Skeletal muscle tissue (tissue), 4 donors: ENCODE results near the gene OPTN. TPM values are rescaled to one million over a fixed set of nuclear protein-coding genes. Genes with fewer than 3 reads are reported as not detected.

Experiments
- H3K27ac ChIP-seq: one replicate; pipeline ENCODE4 v1.7.0; 2013; ENCODE audit warnings: mild to moderate bottlenecking, low read depth, low read length, inconsistent platforms
- H3K27me3 ChIP-seq, 3 donors: one replicate each; pipeline ENCODE4 v1.7.0; 2013; ENCODE audit warnings: low read length in 3 of 3; ENCODE audit not compliant: control insufficient read depth in 3 of 3, insufficient read depth in 3 of 3
- H3K36me3 ChIP-seq, 3 donors: one replicate each; pipeline ENCODE4 v1.7.0; 2013; ENCODE audit warnings: low read length in 3 of 3; ENCODE audit not compliant: control insufficient read depth in 3 of 3, insufficient read depth in 3 of 3
- H3K4me1 ChIP-seq, 3 donors: one replicate each; pipeline ENCODE4 v1.7.0; 2013; ENCODE audit warnings: low read length in 3 of 3, mild to moderate bottlenecking in 3 of 3; ENCODE audit not compliant: control insufficient read depth in 3 of 3, insufficient read depth in 3 of 3
- H3K4me3 ChIP-seq, 3 donors: one replicate each; pipeline ENCODE4 v1.7.0; 2013; ENCODE audit warnings: low read length in 3 of 3
- H3K9ac ChIP-seq, 3 donors: one replicate each; pipeline ENCODE4 v1.7.0; 2013; ENCODE audit warnings: low read length in 3 of 3, mild to moderate bottlenecking in 3 of 3, moderate library complexity in 2 of 3, low read depth in 1 of 3
- H3K9me3 ChIP-seq, 3 donors: one replicate each; pipeline ENCODE4 v1.7.0; 2013; ENCODE audit warnings: low read length in 3 of 3; ENCODE audit not compliant: control insufficient read depth in 3 of 3
- total RNA-seq: library from RNA; depleted of rRNA; stranded (reverse); fragments of >200 nt; gene quantifications from one replicate; pipeline ENCODE4 v1.2.3, GENCODE V29; 2014
- donor health status: Osteomylitis.

The OPTN gene
- total RNA-seq, 1 donor from 2014 or later: 13.0 TPM

DNA sequence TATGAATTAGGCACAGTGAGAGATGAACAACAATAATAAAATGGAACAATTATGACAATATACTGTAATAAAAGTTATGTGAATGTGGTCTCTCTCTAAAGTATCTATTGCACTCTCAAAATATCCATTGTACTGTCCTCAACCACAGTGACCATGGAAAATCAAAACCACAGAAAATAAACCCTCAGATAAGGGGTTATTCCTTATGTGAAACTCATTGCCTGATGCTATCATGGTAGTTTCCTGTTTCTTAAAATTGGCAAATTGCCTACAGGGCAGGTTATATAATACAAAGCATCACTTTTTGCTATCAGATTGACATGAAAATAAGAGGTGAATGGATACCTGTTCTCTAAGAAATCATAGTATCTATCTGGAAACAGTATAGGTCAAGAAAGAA lies 65.2 kb downstream of the OPTN start:
- peaks cover 4 to 13% (median 8%) of the 10 kb centered on the region in 3 donors for H3K4me1 ChIP-seq
- no peaks in the 10 kb centered on the region for H3K9me3 ChIP-seq
- H3K27ac ChIP-seq: no peak overlapping the region
- no peaks in the 10 kb centered on the region for H3K27me3 ChIP-seq
- H3K9ac ChIP-seq: no peak overlapping the region
- no peaks in the 10 kb centered on the region for H3K36me3 ChIP-seq
- no peak overlapping the region for H3K4me3 ChIP-seq

DNA sequence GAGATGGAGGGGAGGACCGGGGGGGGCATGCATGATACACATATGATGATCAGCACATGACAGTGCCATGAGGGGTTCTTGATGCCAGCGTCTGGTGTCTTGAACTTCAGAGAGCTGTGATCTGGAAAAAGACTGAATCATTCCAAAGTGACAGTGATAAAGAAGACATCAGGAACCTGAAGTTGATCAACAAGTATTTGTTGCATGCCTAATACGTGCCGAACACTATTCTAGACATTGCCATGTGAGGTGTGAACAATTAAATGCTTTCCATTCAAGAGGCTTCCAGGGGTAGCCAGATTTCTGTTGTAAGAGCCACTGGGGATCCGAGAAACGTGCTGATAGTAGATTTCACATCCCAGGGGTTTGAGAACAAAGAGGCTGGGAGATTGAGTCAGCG lies 67.6 kb downstream of the OPTN start:
- H3K27me3 ChIP-seq: no peaks in the 10 kb centered on the region
- no peak overlapping the region for H3K4me3 ChIP-seq
- no peak overlapping the region for H3K9ac ChIP-seq
- H3K36me3 ChIP-seq: no peaks in the 10 kb centered on the region
- H3K9me3 ChIP-seq: no peaks in the 10 kb centered on the region
- no peaks in the 10 kb centered on the region for H3K4me1 ChIP-seq
- H3K27ac ChIP-seq: no peak overlapping the region

DNA sequence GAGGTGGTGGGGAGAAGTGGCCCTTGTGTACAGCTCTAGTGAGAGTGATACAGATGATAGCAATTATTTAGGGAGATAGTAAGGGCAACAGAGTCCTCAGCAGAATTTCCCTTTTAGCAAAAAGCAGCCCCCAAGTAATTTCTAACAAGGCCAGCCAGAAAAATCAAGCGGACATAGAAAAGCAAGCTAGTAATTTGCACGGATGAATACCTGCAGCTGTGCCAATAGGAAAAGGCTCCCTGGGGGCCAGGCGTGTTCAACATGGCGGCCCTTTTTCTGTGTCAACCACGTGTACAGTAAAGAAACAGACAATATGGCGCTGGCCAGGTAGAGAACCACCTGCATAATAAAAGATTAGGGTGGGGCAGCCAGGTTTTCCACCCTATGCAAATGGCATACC lies 68.8 kb downstream of the OPTN start:
- Histone ChIP-seq H3K9me3 (no peaks in the 10 kb centered on the region), H3K27me3 (no peaks in the 10 kb centered on the region), H3K9ac (no peak overlapping the region), H3K36me3 (no peaks in the 10 kb centered on the region), H3K4me3 (no peak overlapping the region), H3K4me1 (no peaks in the 10 kb centered on the region), H3K27ac (no peak overlapping the region)

DNA sequence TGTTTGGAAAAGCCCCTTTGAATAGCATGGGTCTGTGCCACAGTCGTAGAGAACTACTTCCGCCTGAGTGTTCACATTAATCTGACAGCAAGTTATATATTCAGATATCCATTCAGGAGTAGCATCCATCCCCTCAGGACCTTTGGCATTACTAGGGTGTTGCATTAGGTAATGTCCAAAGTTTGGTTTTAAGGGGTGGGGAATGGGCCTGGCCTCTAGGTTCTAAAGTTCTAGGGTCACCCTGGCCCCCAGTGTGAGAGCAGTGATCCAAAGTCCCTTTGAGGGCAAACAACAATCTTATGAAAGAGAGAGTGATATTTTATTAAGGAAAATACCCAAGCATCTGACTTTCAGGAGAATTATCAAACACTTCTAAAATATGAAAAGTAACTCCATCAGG lies 73.7 kb downstream of the OPTN start:
- no peaks in the 10 kb centered on the region for H3K27me3 ChIP-seq
- no peaks in the 10 kb centered on the region for H3K9me3 ChIP-seq
- no peak overlapping the region for H3K9ac ChIP-seq
- no peaks in the 10 kb centered on the region for H3K4me1 ChIP-seq
- no peak overlapping the region for H3K27ac ChIP-seq
- no peaks in the 10 kb centered on the region for H3K36me3 ChIP-seq
- H3K4me3 ChIP-seq: no peak overlapping the region

DNA sequence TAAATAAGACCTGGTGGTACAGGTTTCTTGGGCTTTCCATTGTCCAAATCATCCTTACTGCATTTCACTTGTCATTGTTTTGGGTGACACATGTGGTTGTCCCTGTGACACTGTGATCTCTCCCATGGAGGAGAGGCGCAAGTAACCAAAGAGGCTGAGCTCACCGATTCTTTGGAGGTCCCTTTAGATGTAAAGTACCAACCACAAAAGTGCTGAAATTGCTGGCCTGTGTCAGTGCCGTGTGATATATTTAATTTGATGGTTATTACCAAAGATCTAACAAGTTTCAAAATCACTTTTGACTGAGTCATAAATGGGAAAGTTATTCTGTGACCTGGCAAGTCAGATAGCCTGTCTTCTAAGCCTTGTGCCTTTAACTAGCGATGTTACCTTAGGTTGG lies 80.8 kb downstream of the OPTN start:
- no peak overlapping the region for H3K4me3 ChIP-seq
- no peaks in the 10 kb centered on the region for H3K36me3 ChIP-seq
- no peak overlapping the region for H3K9ac ChIP-seq
- no peaks in the 10 kb centered on the region for H3K9me3 ChIP-seq
- H3K27me3 ChIP-seq: no peaks in the 10 kb centered on the region
- H3K4me1 ChIP-seq: peaks cover 9 to 11% (median 11%) of the 10 kb centered on the region in 3 donors
- no peak overlapping the region for H3K27ac ChIP-seq

DNA sequence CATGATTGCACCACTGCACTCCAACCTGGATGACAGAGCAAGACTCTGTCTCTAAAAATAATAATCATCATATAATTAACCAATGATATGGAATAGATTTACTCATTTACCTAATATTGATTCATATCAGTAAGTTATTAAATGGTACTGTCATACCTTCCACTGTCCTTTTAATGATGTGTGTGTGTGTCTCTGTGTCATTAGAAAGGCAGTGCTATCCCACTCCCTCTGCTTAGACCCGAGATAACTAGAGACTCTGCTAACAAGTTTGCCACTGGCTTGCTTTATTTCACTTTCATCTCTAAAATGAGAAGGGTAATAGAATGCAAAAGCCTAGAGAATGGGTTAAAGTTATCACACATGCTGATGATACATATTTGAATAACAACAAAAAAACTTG lies 82.5 kb downstream of the OPTN start:
- Histone ChIP-seq H3K4me1 (peaks cover 13 to 14% (median 13%) of the 10 kb centered on the region in 3 donors), H3K9ac (no peak overlapping the region), H3K4me3 (no peak overlapping the region), H3K27ac (no peak overlapping the region), H3K36me3 (no peaks in the 10 kb centered on the region), H3K9me3 (no peaks in the 10 kb centered on the region), H3K27me3 (no peaks in the 10 kb centered on the region)

DNA sequence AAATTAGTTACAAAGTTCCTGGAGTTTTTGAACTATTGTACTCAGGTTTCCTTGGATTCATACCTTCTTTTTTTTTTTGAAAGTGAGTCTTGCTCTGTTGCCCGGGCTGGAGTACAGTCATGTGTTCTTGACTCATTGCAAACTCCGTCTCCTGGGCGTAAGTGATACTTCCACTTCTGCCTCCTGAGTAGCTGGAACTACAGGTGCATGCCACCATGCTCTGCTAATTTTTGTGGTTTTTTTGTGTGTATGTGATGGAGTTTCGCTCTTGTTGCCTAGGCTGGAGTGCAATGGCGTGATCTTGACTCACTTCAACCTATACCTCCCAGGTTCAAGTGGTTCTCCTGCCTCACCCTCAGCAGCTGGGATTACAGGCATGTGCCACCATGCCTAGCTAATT lies 83.7 kb downstream of the OPTN start:
- no peak overlapping the region for H3K27ac ChIP-seq
- H3K36me3 ChIP-seq: no peaks in the 10 kb centered on the region
- peaks cover 13 to 14% (median 13%) of the 10 kb centered on the region in 3 donors for H3K4me1 ChIP-seq
- no peak overlapping the region for H3K4me3 ChIP-seq
- no peaks in the 10 kb centered on the region for H3K9me3 ChIP-seq
- H3K9ac ChIP-seq: no peak overlapping the region
- H3K27me3 ChIP-seq: no peaks in the 10 kb centered on the region

DNA sequence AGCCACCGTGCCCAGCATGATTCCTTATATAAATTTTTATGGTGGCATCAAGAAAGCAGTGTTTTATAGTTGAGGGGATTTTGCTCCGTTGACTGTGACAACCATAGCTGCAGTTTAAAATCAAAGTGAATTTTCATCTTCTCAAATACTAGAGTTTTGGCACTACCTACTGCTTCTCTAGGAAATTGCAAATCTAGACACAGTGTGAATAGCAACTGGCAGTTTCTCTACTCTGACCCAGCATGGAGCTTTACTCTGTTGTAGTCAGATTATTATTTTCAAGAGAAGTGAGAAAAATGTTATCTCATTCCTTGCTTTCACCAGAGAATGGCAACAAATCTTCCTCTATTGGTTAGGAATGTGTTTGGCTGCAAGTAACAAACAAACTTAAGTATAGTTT lies 84.3 kb downstream of the OPTN start:
- H3K4me1 ChIP-seq: peaks cover 13 to 14% (median 13%) of the 10 kb centered on the region in 3 donors
- no peak overlapping the region for H3K4me3 ChIP-seq
- H3K36me3 ChIP-seq: no peaks in the 10 kb centered on the region
- no peak overlapping the region for H3K9ac ChIP-seq
- H3K9me3 ChIP-seq: no peaks in the 10 kb centered on the region
- no peaks in the 10 kb centered on the region for H3K27me3 ChIP-seq
- peak overlapping the region; percentile 42 for H3K27ac ChIP-seq

DNA sequence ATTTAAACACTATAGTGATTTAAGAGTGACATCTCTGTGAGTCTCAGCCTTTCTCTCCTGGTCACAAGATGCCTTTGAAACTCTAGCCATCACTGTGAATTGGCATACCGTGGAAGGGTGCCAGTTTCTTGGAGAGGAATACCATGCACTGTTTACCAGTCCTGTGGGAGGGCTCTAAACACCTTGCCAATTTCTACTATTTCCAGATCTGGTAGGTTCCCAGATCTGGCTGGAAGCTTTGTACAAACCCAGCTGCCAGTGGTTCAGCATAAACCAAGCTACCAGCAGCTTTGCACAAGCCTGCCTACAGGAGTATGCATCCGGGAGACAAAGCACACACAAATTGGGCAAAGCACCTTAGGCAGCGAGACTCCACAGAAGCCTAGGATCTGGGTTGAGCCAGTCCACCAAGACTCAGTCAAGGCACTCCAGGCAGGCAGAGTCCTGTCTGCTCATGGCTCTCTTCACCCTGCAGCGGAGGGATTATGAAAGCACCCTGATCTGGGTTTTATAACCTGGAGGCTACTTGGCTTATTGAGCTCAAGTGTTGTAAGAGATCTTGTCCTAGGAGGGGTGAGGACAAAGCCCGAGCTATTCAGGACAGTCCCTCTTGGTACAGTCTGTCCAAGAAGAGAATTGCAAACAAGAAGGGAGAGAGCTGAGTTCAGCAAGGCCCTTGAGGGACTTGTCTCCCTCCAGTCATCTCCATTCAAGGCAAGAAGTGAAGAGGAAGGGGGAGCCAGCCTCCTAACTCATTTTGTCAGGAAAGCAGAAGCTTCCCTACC lies 85.0 kb downstream of the OPTN start:
- Histone ChIP-seq H3K4me3 (peak overlapping the region in 1 of 3 donors; percentile 59), H3K36me3 (no peaks in the 10 kb centered on the region), H3K4me1 (peaks cover 13 to 14% (median 13%) of the 10 kb centered on the region in 3 donors), H3K27ac (peak overlapping the region; percentile 42), H3K9me3 (no peaks in the 10 kb centered on the region), H3K9ac (peak overlapping the region; percentile 23 to 65 (median 39)), H3K27me3 (no peaks in the 10 kb centered on the region)

DNA sequence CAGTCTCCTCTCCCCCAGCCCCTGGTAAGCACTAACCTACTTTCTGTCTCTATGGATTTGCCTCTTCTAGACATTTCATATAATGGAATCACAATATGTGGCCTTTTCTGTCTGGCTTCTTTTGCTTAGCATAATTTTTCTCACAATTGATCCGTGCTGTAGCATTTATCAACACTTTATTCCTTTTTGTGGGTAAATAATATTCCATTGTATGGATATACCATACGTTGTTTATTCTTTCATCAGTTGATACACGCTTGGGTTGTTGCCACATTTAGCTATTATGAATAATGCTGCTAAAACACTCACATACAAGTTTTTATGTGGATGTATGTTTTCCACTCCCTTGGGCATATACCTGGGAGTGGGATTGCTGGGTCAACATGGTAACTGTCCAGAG lies 87.2 kb downstream of the OPTN start:
- Histone ChIP-seq H3K4me1 (peaks cover 13 to 14% (median 13%) of the 10 kb centered on the region in 3 donors), H3K4me3 (no peak overlapping the region), H3K9ac (no peak overlapping the region), H3K9me3 (no peaks in the 10 kb centered on the region), H3K27me3 (no peaks in the 10 kb centered on the region), H3K36me3 (no peaks in the 10 kb centered on the region), H3K27ac (no peak overlapping the region)
